Measurements from ENCODE around the gene SLC12A6.
A peak's percentile ranks its signal among the peaks of the same experiment; 100 is the strongest.

The SLC12A6 gene

DNA sequence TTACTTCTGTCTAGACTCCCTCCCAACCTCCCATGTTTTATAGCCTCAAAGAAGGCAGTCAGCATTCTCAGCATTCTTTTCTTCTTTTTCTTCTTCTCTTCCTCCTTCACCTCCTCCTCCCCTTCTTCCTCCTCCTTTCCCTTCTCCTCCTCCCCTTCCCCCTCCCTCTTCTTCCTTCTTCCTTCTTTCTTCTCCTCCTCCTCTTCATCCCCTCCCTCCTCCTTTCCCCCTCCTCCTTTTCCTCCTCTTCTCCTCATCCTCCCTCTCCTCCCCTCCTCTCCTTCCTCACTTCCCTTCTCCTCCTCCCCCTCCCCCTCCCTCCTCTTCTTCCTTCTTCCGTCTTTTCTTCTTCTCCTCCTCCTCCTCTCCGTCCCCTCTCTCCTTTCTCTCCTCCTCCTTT lies 33.1 kb upstream of the SLC12A6 start:
- TF ChIP-seq CTCF (IDR thresholded peaks at IDR 0.05; ENCODE audit: insufficient read depth, low read length, poor library complexity, severe bottlenecking), result no peak
- H3K4me3 ChIP-seq (replicated peaks; ENCODE audit: low read depth, low read length), result no peak overlapping the region
- H3K36me3 ChIP-seq (ENCODE audit: control insufficient read depth, insufficient read depth, low read length), result no peaks in the 10 kb centered on the region
- no peaks in the 10 kb centered on the region for H3K27me3 ChIP-seq (replicated peaks; ENCODE audit: control insufficient read depth, insufficient read depth, low read length)
- DNase-seq (ENCODE audit: extremely low read depth, insufficient read length), result no peak

DNA sequence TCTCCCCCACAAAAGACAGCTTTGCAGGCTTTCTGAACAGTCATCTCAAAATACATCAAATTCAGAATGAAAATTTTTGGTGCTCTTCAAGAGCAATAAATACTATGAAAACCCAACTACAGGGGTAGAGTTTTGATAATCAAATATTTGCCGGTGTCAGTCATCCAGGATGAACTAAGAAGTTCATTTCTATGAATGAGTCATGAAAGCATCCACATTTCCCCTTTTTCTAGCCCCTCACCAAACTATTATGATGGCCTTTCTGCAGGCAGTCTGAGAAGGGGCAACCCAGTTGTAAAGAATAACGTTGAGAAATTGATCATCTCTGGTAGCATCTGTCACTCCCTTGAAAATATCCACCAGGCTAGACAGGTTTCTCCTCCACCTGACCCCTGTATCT lies 32.5 kb upstream of the SLC12A6 start:
- Histone ChIP-seq H3K4me3 (replicated peaks; ENCODE audit: low read depth, low read length) (no peak overlapping the region), H3K36me3 (ENCODE audit: control insufficient read depth, insufficient read depth, low read length) (no peaks in the 10 kb centered on the region), H3K27me3 (replicated peaks; ENCODE audit: control insufficient read depth, insufficient read depth, low read length) (no peaks in the 10 kb centered on the region)
- no peak for TF ChIP-seq CTCF (IDR thresholded peaks at IDR 0.05; ENCODE audit: insufficient read depth, low read length, poor library complexity, severe bottlenecking)
- DNase-seq (ENCODE audit: extremely low read depth, insufficient read length), result no peak

- peak; percentile 97 for TF ChIP-seq CTCF (IDR thresholded peaks at IDR 0.05; ENCODE audit: insufficient read depth, low read length, poor library complexity, severe bottlenecking)
- DNase-seq (ENCODE audit: extremely low read depth, insufficient read length), result peak; percentile 95
- Histone ChIP-seq H3K27me3 (replicated peaks; ENCODE audit: control insufficient read depth, insufficient read depth, low read length) (no peaks in the 10 kb centered on the region), H3K4me3 (replicated peaks; ENCODE audit: low read depth, low read length) (peak within 1 kb of the TSS; percentile 95), H3K36me3 (ENCODE audit: control insufficient read depth, insufficient read depth, low read length) (peaks cover 4% of the 10 kb centered on the region)
These were observed 29.8 kb upstream of the SLC12A6 start, which contains the start of gene LPCAT4 for GRCh38 chr15:34367101-34368081. TSS of gene LPCAT4 (minus strand) at chr15:34367196. CDS start at chr15:34367100, 96 bp downstream.

DNA sequence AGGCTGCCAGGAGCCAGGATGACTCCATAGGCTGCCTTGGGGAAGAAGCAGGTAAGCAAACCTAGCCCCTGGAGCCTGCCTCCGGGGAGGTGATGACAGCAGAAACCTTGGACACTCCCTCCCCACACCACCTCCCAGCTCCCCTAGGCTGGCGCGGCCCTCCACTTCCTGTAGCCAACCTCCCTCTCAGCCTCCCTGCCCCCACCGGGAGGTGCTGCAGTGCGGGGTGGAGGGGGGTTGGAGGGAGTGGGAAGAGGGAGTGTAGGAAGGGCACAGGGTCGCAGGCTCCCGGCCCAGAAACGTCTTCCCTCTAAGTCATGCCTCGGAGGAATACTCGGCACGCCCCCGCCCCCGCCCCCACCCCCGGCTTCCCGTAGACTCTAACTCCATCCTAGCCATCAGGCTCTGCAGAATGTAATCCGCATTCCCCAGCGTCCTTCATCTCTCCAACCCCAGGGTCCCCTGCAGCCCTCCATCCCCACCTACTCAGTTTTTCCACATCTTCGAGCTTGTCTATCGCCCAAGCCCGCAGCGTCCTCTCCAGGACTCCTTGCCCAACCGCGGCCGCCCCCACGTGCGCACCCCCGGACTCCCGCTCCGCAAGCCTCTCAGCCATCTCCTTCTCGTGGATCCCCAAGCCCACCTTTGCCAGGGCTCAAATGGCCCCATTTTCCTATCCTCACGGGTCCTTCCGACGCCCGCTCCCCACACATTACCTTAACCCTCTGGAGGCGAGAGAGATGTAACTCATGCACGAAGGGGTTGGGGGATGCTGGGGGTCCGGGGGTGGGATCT lies 28.9 kb upstream of the SLC12A6 start:
- Histone ChIP-seq H3K27me3 (replicated peaks; ENCODE audit: control insufficient read depth, insufficient read depth, low read length) (no peaks in the 10 kb centered on the region), H3K4me3 (replicated peaks; ENCODE audit: low read depth, low read length) (peak overlapping the region; percentile 95), H3K36me3 (ENCODE audit: control insufficient read depth, insufficient read depth, low read length) (peaks cover 6% of the 10 kb centered on the region)
- DNase-seq (ENCODE audit: extremely low read depth, insufficient read length), result peak; percentile 55
- no peak for TF ChIP-seq CTCF (IDR thresholded peaks at IDR 0.05; ENCODE audit: insufficient read depth, low read length, poor library complexity, severe bottlenecking)

GRCh38 chr15:34365836-34366235 lies 28.3 kb upstream of the SLC12A6 start:
- DNase-seq (ENCODE audit: extremely low read depth, insufficient read length), result no peak
- H3K27me3 ChIP-seq (replicated peaks; ENCODE audit: control insufficient read depth, insufficient read depth, low read length), result no peaks in the 10 kb centered on the region
- peak overlapping the region; percentile 95 for H3K4me3 ChIP-seq (replicated peaks; ENCODE audit: low read depth, low read length)
- H3K36me3 ChIP-seq (ENCODE audit: control insufficient read depth, insufficient read depth, low read length), result peaks cover 9% of the 10 kb centered on the region
- TF ChIP-seq CTCF (IDR thresholded peaks at IDR 0.05; ENCODE audit: insufficient read depth, low read length, poor library complexity, severe bottlenecking), result no peak
